HepG2 (cell line): Measurements from ENCODE around the gene PML. TPM values are rescaled to one million over a fixed set of nuclear protein-coding genes. Genes with fewer than 3 reads are reported as not detected.

ENCODE experiments used
- ATAC-seq: fragments of 200-7000 bp; cut with Tn5 transposase; 3 replicates; pipeline ENCODE4 v1.9.1; 2020; ENCODE audit warnings: mild to moderate bottlenecking, moderate library complexity
- BruUV-seq: library from RNA; stranded (reverse); fragments of 400-500 nt; replicated peaks from 2 replicates; lab custom pipeline; 2021; lab: Mats Ljungman, UMichigan
- CTCF ChIA-PET: fragments of 300-600 bp; formaldehyde crosslinking; extraction: SDS; loops from one replicate; lab custom pipeline; 2021; ENCODE audit warnings: low total read pairs, inconsistent platforms, low intra/inter-chr PET ratio; lab: Yijun Ruan, JAX
- POLR2A ChIA-PET: fragments of 350-600 bp; sonication (Branson Sonifier 250); formaldehyde crosslinking; loops from one replicate; lab custom pipeline; 2020; ENCODE audit warnings: antibody characterized with exemption, inconsistent platforms; lab: Yijun Ruan, JAX
- DNase-seq: peaks from one replicate; pipeline ENCODE4 v3.0.0-alpha.2; 2015; ENCODE audit warnings: low spot score
- FAIRE-seq: peaks from 3 replicates; lab custom pipeline; 2011; peaks lifted over from hg19 to GRCh38; lab: Jason Lieb, UNC
- H2AFZ ChIP-seq: one replicate; pipeline ENCODE4 v1.6.1; 2011; ENCODE audit warnings: low read length, inconsistent platforms
- H3K27ac ChIP-seq: fragments of 300-600 bp; 3 replicates; pipeline ENCODE4 v1.8.0; 2011; ENCODE audit warnings: mixed run types, mild to moderate bottlenecking, mixed read lengths, low read length, inconsistent platforms; ENCODE audit not compliant: insufficient read depth; ENCODE audit errors: extremely low read length
- H3K27me3 ChIP-seq, 2 experiments: fragments of 200-600 bp in 1 of 2; 2 replicates in 1 of 2; 3 replicates in 1 of 2; pipeline versions ENCODE4 v1.6.0 to v1.8.0; 2011; ENCODE audit warnings: low read length in 2 of 2, mild to moderate bottlenecking in 2 of 2, moderate library complexity in 2 of 2, inconsistent platforms in 1 of 2; ENCODE audit not compliant: insufficient read depth in 2 of 2, control insufficient read depth in 1 of 2
- H3K36me3 ChIP-seq, 2 experiments: fragments of 200-600 bp in 1 of 2; replicated peaks in 1 of 2; 2 replicates in 1 of 2; 3 replicates in 1 of 2; pipeline versions ENCODE4 v1.5.1 to v1.8.0; 2011; ENCODE audit warnings: low read length in 2 of 2, inconsistent platforms in 1 of 2; ENCODE audit not compliant: insufficient read depth in 2 of 2, control insufficient read depth in 1 of 2
- H3K4me1 ChIP-seq: 2 replicates; pipeline ENCODE4 v1.5.1; 2012; ENCODE audit warnings: low read length, inconsistent platforms; ENCODE audit not compliant: insufficient read depth
- H3K4me2 ChIP-seq: 2 replicates; pipeline ENCODE4 v1.6.0; 2011; ENCODE audit warnings: low read depth, low read length, inconsistent platforms
- H3K4me3 ChIP-seq, 3 experiments: fragments of 200-600 bp in 1 of 3; sonication (generic), shearing (Covaris generic) in 1 of 3; replicated peaks in 1 of 3; 2 replicates each; pipeline ENCODE4 v1.5.1; 2011 to 2016; ENCODE audit warnings: low read length in 3 of 3, inconsistent platforms in 2 of 3, low read depth in 2 of 3, mild to moderate bottlenecking in 2 of 3, control low read depth in 1 of 3, mixed read lengths in 1 of 3; ENCODE audit not compliant: insufficient read depth in 1 of 3
- H3K79me2 ChIP-seq: one replicate; pipeline ENCODE4 v1.6.1; 2011; ENCODE audit warnings: low read length, inconsistent platforms; ENCODE audit not compliant: insufficient read depth
- H3K9ac ChIP-seq: 2 replicates; pipeline ENCODE4 v1.6.0; 2011; ENCODE audit warnings: mild to moderate bottlenecking, low read depth, low read length, inconsistent platforms; ENCODE audit not compliant: insufficient read depth
- H3K9me3 ChIP-seq: 2 replicates; pipeline ENCODE4 v1.5.1; 2012; ENCODE audit warnings: mild to moderate bottlenecking, low read length
- H4K20me1 ChIP-seq: 2 replicates; pipeline ENCODE4 v1.6.0; 2011; ENCODE audit warnings: inconsistent platforms, mild to moderate bottlenecking, low read length, moderate library complexity; ENCODE audit not compliant: insufficient read depth
- BORCS8-MEF2B ChIP-seq: sonication (generic); formaldehyde crosslinking; IDR thresholded peaks from 2 replicates; pipeline ENCODE4 v1.8.0; 2022; ENCODE audit warnings: mild to moderate bottlenecking, missing genetic modification reagents
- MAFF ChIP-seq: IDR thresholded peaks from 2 replicates; pipeline ENCODE4 v1.6.1; 2011; ENCODE audit warnings: low read depth, low read length, improper control_type of control experiment
- RXRA ChIP-seq: sonication (generic); formaldehyde crosslinking; IDR thresholded peaks from 2 replicates; pipeline ENCODE4 v1.5.1; 2020; ENCODE audit warnings: missing genetic modification reagents
- ZFP90 ChIP-seq: sonication (generic); formaldehyde crosslinking; IDR thresholded peaks from 2 replicates; pipeline ENCODE4 v1.8.0; 2022; ENCODE audit warnings: missing genetic modification reagents, mild to moderate bottlenecking, inconsistent platforms, borderline replicate concordance
- ZNF510 ChIP-seq: sonication (generic); formaldehyde crosslinking; IDR thresholded peaks from 2 replicates; pipeline ENCODE4 v1.4.0; 2020; ENCODE audit warnings: low read depth, mild to moderate bottlenecking, missing genetic modification reagents
- ZNF644 ChIP-seq: IDR thresholded peaks from 2 replicates; pipeline ENCODE4 v1.6.1; 2016; ENCODE audit warnings: low read depth
- ZNF749 ChIP-seq: sonication (generic); formaldehyde crosslinking; IDR thresholded peaks from 2 replicates; pipeline ENCODE4 v1.8.0; 2022; ENCODE audit warnings: mild to moderate bottlenecking, missing genetic modification reagents, moderate library complexity, borderline replicate concordance
- WGBS: methylation state at CpG from one replicate; pipeline ENCODE4 v1.1.6; 2017; ENCODE audit warnings: low lambda C conversion rate; 5-methylcytosine and 5-hydroxymethylcytosine counted together
- in situ Hi-C: cut with HindIII; loops from 2 replicates; pipeline ENCODE4 v1.10.0; 2017; ENCODE audit warnings: low pct_unique_long_range_greater_than_20kb; ENCODE audit not compliant: extremely low pct_ligation_motif_present
- intact Hi-C: fragments of 100-400 bp; cut with micrococcal nuclease; formaldehyde crosslinking; loops from one replicate; pipeline ENCODE4 v1.10.0; 2022; ENCODE audit not compliant: unreplicated experiment
- polyA plus RNA-seq, 8 experiments: library from polyadenylated mRNA; depleted of rRNA in 3 of 8; stranded (reverse) in 7 of 8; unstranded in 1 of 8; fragments of >200 nt; fragmentation: Illumina TruSeq in 4 of 8; extraction: Trizol in 4 of 8; gene quantifications; 2 replicates each; pipeline versions ENCODE4 v1.2.1 to v1.2.3, GENCODE V29; 2011 to 2016; ENCODE audit warnings: low read depth in 4 of 8, missing spikeins in 1 of 8, mixed read lengths in 1 of 8; ENCODE audit not compliant: insufficient read depth in 1 of 8
- total RNA-seq, 5 experiments: library from RNA; depleted of rRNA; stranded (reverse); fragments of >200 nt; fragmentation: Illumina TruSeq; extraction: Trizol; gene quantifications; 2 replicates each; pipeline ENCODE4 v1.2.3, GENCODE V29; 2016; ENCODE audit warnings: low read depth in 1 of 5
- TF ChIP-seq, protein P1 (sequence below): sonication (generic); formaldehyde crosslinking; IDR thresholded peaks from 2 replicates; pipeline ENCODE4 v1.4.0; 2020; ENCODE audit warnings: missing genetic modification reagents
- TF ChIP-seq, protein P2 (sequence below): sonication (generic); formaldehyde crosslinking; IDR thresholded peaks from 2 replicates; pipeline ENCODE4 v1.8.0; 2022; ENCODE audit warnings: mild to moderate bottlenecking, missing genetic modification reagents, borderline replicate concordance
- TF ChIP-seq, protein P3 (sequence below), 2 experiments: sonication (generic) in 1 of 2; formaldehyde crosslinking in 1 of 2; IDR thresholded peaks; 2 replicates each; pipeline versions ENCODE4 v1.5.1 to v1.6.1; 2011 to 2020; ENCODE audit warnings: borderline replicate concordance in 1 of 2, low read depth in 1 of 2, low read length in 1 of 2, mild to moderate bottlenecking in 1 of 2, missing genetic modification reagents in 1 of 2, moderate library complexity in 1 of 2
- TF ChIP-seq, protein P4 (sequence below): IDR thresholded peaks from 2 replicates; pipeline ENCODE4 v1.6.1; 2016; ENCODE audit warnings: low read depth, control low read depth

PML gene
- total and polyA plus RNA-seq, 2 of the 13 experiments (the other 11 are each of a cell fraction or from before 2014, with no cell fraction given): 2.9 to 3.9 TPM

DNA sequence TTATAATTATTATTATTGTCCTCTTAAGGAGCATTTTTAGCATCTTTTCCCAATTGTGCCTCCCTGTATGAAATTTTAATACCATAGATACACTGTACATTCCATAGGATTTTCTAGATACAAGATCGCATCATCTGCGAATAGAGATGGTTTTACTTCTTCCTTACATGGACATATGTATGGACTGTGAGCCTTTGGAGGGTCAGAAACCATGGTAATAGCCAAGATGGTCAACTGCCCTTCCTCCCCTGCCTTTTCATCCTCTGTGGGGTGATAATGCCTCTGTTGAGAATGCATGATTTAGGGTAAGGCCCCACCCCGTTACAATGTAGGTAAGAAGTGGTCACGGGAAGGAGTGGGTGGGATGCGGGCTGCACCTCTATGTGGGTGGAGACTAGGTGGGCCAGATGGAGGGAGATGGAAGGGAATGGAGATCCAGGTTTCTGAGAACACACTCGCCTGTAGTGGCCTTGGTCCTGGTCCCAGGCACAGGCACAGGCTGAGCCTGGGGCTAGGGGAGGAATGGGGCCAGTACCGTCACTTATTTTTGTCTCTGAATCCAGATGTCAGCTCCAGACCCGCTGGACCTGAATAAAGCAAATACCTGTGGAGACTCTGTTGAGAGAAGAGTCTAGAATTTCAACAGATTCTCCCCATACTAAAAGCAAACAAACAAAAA, 56.2 kb downstream of the PML start:
- CTCF ChIA-PET: no interaction called here
- FAIRE-seq (no peak), DNase-seq (no peak), ATAC-seq (no peak)
- no peaks in the 10 kb centered on the region for H3K9me3 ChIP-seq
- intact Hi-C loops: no loop called here
- no peaks in the 10 kb centered on the region for H3K79me2 ChIP-seq
- no peaks in the 10 kb centered on the region for H3K36me3 ChIP-seq
- H3K4me2 ChIP-seq: no peak overlapping the region
- H3K4me1 ChIP-seq: no peaks in the 10 kb centered on the region
- peaks cover 0 to 7% of the 10 kb centered on the region in 2 experiments; a peak in 2 of 5 replicates for H3K27me3 ChIP-seq
- H3K27ac ChIP-seq: no peak overlapping the region
- in situ Hi-C loops: no loop called here
- no peak overlapping the region for H3K9ac ChIP-seq
- no peak overlapping the region for H2AFZ ChIP-seq
- H3K4me3 ChIP-seq: no peak overlapping the region
- POLR2A ChIA-PET: no interaction called here
- no TSS peak for BruUV-seq
- no peaks in the 10 kb centered on the region for H4K20me1 ChIP-seq
- WGBS: 22% methylated on average over 8 of the region's 8 CpGs
- TF ChIP-seq, protein P1, sequence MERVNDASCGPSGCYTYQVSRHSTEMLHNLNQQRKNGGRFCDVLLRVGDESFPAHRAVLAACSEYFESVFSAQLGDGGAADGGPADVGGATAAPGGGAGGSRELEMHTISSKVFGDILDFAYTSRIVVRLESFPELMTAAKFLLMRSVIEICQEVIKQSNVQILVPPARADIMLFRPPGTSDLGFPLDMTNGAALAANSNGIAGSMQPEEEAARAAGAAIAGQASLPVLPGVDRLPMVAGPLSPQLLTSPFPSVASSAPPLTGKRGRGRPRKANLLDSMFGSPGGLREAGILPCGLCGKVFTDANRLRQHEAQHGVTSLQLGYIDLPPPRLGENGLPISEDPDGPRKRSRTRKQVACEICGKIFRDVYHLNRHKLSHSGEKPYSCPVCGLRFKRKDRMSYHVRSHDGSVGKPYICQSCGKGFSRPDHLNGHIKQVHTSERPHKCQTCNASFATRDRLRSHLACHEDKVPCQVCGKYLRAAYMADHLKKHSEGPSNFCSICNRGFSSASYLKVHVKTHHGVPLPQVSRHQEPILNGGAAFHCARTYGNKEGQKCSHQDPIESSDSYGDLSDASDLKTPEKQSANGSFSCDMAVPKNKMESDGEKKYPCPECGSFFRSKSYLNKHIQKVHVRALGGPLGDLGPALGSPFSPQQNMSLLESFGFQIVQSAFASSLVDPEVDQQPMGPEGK (CRISPR knock-in tag): no peak
- TF ChIP-seq, protein P2, sequence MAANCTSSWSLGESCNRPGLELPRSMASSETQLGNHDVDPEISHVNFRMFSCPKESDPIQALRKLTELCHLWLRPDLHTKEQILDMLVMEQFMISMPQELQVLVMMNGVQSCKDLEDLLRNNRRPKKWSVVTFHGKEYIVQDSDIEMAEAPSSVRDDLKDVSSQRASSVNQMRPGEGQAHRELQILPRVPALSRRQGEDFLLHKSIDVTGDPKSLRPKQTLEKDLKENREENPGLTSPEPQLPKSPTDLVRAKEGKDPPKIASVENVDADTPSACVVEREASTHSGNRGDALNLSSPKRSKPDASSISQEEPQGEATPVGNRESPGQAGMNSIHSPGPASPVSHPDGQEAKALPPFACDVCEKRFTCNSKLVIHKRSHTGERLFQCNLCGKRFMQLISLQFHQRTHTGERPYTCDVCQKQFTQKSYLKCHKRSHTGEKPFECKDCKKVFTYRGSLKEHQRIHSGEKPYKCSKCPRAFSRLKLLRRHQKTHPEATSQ (CRISPR knock-in tag): no peak
- no peak for TF ChIP-seq MAFF
- no peak for TF ChIP-seq ZFP90 (CRISPR knock-in tag)
- no peak for TF ChIP-seq BORCS8-MEF2B (CRISPR knock-in tag)
- TF ChIP-seq, protein P3, sequence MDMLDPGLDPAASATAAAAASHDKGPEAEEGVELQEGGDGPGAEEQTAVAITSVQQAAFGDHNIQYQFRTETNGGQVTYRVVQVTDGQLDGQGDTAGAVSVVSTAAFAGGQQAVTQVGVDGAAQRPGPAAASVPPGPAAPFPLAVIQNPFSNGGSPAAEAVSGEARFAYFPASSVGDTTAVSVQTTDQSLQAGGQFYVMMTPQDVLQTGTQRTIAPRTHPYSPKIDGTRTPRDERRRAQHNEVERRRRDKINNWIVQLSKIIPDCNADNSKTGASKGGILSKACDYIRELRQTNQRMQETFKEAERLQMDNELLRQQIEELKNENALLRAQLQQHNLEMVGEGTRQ (IDR thresholded peaks at IDR 0.05; ENCODE audit: low read depth, low read length): no peak
- TF ChIP-seq, protein P3 (CRISPR knock-in tag; IDR thresholded peaks at IDR 0.05; ENCODE audit: borderline replicate concordance): no peak
- TF ChIP-seq, protein P4, sequence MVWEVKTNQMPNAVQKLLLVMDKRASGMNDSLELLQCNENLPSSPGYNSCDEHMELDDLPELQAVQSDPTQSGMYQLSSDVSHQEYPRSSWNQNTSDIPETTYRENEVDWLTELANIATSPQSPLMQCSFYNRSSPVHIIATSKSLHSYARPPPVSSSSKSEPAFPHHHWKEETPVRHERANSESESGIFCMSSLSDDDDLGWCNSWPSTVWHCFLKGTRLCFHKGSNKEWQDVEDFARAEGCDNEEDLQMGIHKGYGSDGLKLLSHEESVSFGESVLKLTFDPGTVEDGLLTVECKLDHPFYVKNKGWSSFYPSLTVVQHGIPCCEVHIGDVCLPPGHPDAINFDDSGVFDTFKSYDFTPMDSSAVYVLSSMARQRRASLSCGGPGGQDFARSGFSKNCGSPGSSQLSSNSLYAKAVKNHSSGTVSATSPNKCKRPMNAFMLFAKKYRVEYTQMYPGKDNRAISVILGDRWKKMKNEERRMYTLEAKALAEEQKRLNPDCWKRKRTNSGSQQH (CRISPR knock-in tag): no peak
- no peak for TF ChIP-seq ZNF510 (CRISPR knock-in tag)
- no peak for TF ChIP-seq RXRA (CRISPR knock-in tag)
- no peak for TF ChIP-seq ZNF644 (CRISPR knock-in tag)
- TF ChIP-seq ZNF749 (CRISPR knock-in tag): no peak
